Memory B cell (primary cell): ENCODE data around the gene DYTN.

Source experiments
- ATAC-seq: fragments of 150-1000 bp; cut with Tn5 transposase; 2 replicates; pipeline ENCODE4 v1.10.0; 2021; ENCODE audit warnings: low read depth, mild to moderate bottlenecking, moderate library complexity
- DNase-seq, 2 donors: peaks; one replicate each; pipeline ENCODE4 v3.0.0; 2022; ENCODE audit warnings: low spot score in 2 of 2
- H3K27ac Mint-ChIP-seq: one replicate; pipeline ENCODE4 v1.8.0; 2022; ENCODE audit warnings: mild to moderate bottlenecking, moderate library complexity, mixed read lengths
- H3K27me3 Mint-ChIP-seq: one replicate; pipeline ENCODE4 v1.8.0; 2022; ENCODE audit warnings: mixed read lengths
- H3K36me3 Mint-ChIP-seq: one replicate; pipeline ENCODE4 v1.8.0; 2022; ENCODE audit warnings: mild to moderate bottlenecking, mixed read lengths
- H3K4me1 Mint-ChIP-seq: one replicate; pipeline ENCODE4 v1.8.0; 2022; ENCODE audit warnings: mixed read lengths
- H3K4me3 Mint-ChIP-seq: one replicate; pipeline ENCODE4 v1.8.0; 2022; ENCODE audit warnings: mild to moderate bottlenecking, moderate library complexity, mixed read lengths
- H3K9me3 Mint-ChIP-seq: one replicate; pipeline ENCODE4 v1.8.0; 2022; ENCODE audit warnings: mixed read lengths

Gene DYTN

GRCh38 chr2:206614811-206615210, 103.4 kb downstream of the DYTN start:
- no peak overlapping the region for H3K4me3 Mint-ChIP-seq
- H3K36me3 Mint-ChIP-seq: no peaks in the 10 kb centered on the region
- DNase-seq: no peak
- H3K4me1 Mint-ChIP-seq: no peaks in the 10 kb centered on the region
- H3K9me3 Mint-ChIP-seq: no peaks in the 10 kb centered on the region
- ATAC-seq: no peak
- H3K27me3 Mint-ChIP-seq: peaks cover 1% of the 10 kb centered on the region
- no peak overlapping the region for H3K27ac Mint-ChIP-seq

DNA sequence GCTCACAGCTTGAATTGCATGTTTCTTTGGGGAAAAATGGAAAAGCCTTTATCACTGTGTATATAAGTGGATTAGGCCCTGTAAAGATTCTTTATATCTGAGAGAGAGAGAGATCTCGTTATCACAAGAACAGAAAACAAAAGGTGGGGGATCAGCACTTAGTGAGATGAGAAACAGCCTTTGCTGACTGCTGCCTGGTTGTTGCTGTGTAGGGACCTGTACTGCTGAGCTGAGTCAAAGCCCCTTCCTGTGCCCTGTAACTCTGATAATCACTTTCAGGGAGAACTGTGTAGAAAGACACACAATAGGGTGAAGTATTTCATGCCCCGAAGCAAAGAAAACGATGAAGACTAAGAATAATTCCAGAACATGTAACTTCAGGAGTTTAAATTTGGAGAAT, 106.5 kb downstream of the DYTN start:
- Mint-ChIP-seq H3K36me3 (no peaks in the 10 kb centered on the region), H3K27me3 (peaks cover 3% of the 10 kb centered on the region), H3K4me3 (no peak overlapping the region), H3K27ac (no peak overlapping the region), H3K9me3 (no peaks in the 10 kb centered on the region), H3K4me1 (peaks cover 2% of the 10 kb centered on the region)
- ATAC-seq (no peak), DNase-seq (no peak)

DNA sequence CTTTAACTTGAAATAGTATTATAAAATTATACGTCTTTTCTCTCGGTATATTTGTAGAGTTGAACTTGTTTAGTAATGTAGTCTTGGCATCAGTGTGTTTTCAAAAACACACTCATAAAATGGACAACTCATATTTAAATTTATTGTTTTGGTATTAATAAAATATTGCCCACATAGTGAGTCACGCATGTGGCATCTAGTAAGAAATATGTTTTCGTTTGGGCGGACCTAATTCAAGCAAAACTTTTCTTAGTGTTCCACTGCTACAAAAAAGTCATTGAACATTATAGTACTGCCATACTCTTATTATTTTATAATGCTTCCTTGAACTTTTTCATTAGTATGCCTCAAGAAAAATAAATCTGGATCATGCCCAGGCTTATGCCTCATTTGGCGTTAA, 107.0 kb downstream of the DYTN start:
- DNase-seq: no peak
- Mint-ChIP-seq H3K9me3 (no peaks in the 10 kb centered on the region), H3K4me3 (no peak overlapping the region), H3K4me1 (peaks cover 2% of the 10 kb centered on the region), H3K27ac (no peak overlapping the region), H3K27me3 (peaks cover 3% of the 10 kb centered on the region), H3K36me3 (no peaks in the 10 kb centered on the region)
- no peak for ATAC-seq

DNA sequence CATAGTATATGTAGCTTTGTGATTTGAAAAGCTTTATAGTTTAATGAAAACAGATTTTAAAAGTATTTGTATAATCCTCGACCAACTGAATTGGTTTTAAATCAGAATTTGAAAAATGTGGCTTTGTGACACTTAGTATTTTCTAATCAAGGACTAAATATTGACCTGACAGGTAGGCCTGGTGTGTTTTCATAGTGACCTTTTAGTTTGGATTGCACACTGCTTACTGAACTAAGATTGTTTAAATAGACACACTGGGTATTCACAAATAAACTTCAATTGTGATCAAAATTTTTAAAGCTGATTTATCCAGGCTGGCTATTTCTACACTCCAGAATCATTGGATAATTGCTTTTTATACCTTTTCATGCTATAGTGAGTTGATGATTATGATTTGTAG, 107.7 kb downstream of the DYTN start:
- no peak for DNase-seq
- peaks cover 2% of the 10 kb centered on the region for H3K4me1 Mint-ChIP-seq
- H3K27me3 Mint-ChIP-seq: peaks cover 6% of the 10 kb centered on the region
- no peak for ATAC-seq
- H3K9me3 Mint-ChIP-seq: no peaks in the 10 kb centered on the region
- H3K27ac Mint-ChIP-seq: no peak overlapping the region
- no peaks in the 10 kb centered on the region for H3K36me3 Mint-ChIP-seq
- no peak overlapping the region for H3K4me3 Mint-ChIP-seq

- DNase-seq (no peak), ATAC-seq (no peak)
- H3K27me3 Mint-ChIP-seq: peaks cover 2% of the 10 kb centered on the region
- H3K27ac Mint-ChIP-seq: no peak overlapping the region
- H3K4me3 Mint-ChIP-seq: no peak overlapping the region
- H3K4me1 Mint-ChIP-seq: peaks cover 2% of the 10 kb centered on the region
- H3K9me3 Mint-ChIP-seq: no peaks in the 10 kb centered on the region
- H3K36me3 Mint-ChIP-seq: no peaks in the 10 kb centered on the region
These were observed 115.0 kb downstream of the DYTN start for GRCh38 chr2:206603243-206603642.
